Motor neuron (in vitro differentiated cells): ENCODE results near the gene ZNF853. TPM values are rescaled to one million over a fixed set of nuclear protein-coding genes. Genes with fewer than 3 reads are reported as not detected.
"Not testable (repeated sequence)": the region's sequence is repeated elsewhere in the genome, so short reads cannot be mapped to it uniquely, and the experiment has no call there.

Experiments
- ATAC-seq, 8 experiments: fragments of 200-7000 bp; cut with Tn5 transposase; replicated peaks in 6 of 8; 2 replicates each; pipeline ENCODE4 v1.8.0; 2021; ENCODE audit warnings: mild to moderate bottlenecking in 8 of 8, moderate library complexity in 8 of 8
- H3K27ac ChIP-seq, 2 donors: fragments of 250-450 bp; sonication (Bioruptor Pico); 2 replicates each; pipeline ENCODE4 v1.9.0; 2021; ENCODE audit warnings: antibody characterized with exemption in 2 of 2, mild to moderate bottlenecking in 2 of 2, moderate library complexity in 1 of 2
- H3K4me1 ChIP-seq, 2 donors: fragments of 250-450 bp; sonication (Bioruptor Pico); replicated peaks in 1 of 2; 2 replicates each; pipeline ENCODE4 v1.6.1; 2021; ENCODE audit warnings: antibody characterized with exemption in 2 of 2, mild to moderate bottlenecking in 2 of 2, moderate library complexity in 1 of 2
- H3K4me3 ChIP-seq, 5 donors: fragments of 250-450 bp; sonication (Bioruptor Pico); 2 replicates each; pipeline ENCODE4 v1.9.0; 2021; ENCODE audit warnings: antibody characterized with exemption in 5 of 5, mild to moderate bottlenecking in 5 of 5, moderate library complexity in 4 of 5
- WGBS, 10 experiments: fragments of 450-650 bp; shearing (Covaris generic); methylation state at CpG; one replicate each; pipeline ENCODE4 v1.0.0; 2022; 5-methylcytosine and 5-hydroxymethylcytosine counted together
- in situ Hi-C, 9 experiments: fragments of 400-800 bp; cut with MboI; loops; one replicate each; pipeline ENCODE4 v1.15.0; 2021; ENCODE audit warnings: low sequenced_read_pairs in 9 of 9, low pct_unique_long_range_greater_than_20kb in 2 of 9; ENCODE audit not compliant: unreplicated experiment in 9 of 9
- total RNA-seq, 8 experiments: library from RNA; unstranded; fragments of 300-600 nt; gene quantifications; 2 replicates each; pipeline versions ENCODE4 v1.2.3 to v1.2.4, GENCODE V29; 2022

Gene ZNF853
- total RNA-seq, 8 experiments from 2014 or later = 0.15 to 13.3 (median 8.4) TPM

- in situ Hi-C loops = no loop called here
- Histone ChIP-seq H3K4me3 (no peak overlapping the region), H3K27ac (no peak overlapping the region), H3K4me1 (no peaks in the 10 kb centered on the region)
- WGBS, 10 experiments = 95 to 100% (median 97%) methylated on average over 3 to 52 of the region's 146 CpGs; no CpG with 5 or more reads in 5 of the 10 experiments
- no peak for ATAC-seq
Measured at GRCh38 chr7:6653071-6654003, 37.9 kb downstream of the ZNF853 start.

GRCh38 chr7:6654113-6654841 is 38.9 kb downstream of the ZNF853 start:
- Histone ChIP-seq H3K4me1 (peaks cover 0 to 2% of the 10 kb centered on the region in 2 donors), H3K27ac (no peak overlapping the region), H3K4me3 (no peak overlapping the region)
- ATAC-seq = no peak
- 95 to 100% (median 100%) methylated on average over 1 to 17 of the region's 94 CpGs; no CpG with 5 or more reads in 5 of the 10 experiments for WGBS, 10 experiments
- in situ Hi-C loops = no loop called here

DNA sequence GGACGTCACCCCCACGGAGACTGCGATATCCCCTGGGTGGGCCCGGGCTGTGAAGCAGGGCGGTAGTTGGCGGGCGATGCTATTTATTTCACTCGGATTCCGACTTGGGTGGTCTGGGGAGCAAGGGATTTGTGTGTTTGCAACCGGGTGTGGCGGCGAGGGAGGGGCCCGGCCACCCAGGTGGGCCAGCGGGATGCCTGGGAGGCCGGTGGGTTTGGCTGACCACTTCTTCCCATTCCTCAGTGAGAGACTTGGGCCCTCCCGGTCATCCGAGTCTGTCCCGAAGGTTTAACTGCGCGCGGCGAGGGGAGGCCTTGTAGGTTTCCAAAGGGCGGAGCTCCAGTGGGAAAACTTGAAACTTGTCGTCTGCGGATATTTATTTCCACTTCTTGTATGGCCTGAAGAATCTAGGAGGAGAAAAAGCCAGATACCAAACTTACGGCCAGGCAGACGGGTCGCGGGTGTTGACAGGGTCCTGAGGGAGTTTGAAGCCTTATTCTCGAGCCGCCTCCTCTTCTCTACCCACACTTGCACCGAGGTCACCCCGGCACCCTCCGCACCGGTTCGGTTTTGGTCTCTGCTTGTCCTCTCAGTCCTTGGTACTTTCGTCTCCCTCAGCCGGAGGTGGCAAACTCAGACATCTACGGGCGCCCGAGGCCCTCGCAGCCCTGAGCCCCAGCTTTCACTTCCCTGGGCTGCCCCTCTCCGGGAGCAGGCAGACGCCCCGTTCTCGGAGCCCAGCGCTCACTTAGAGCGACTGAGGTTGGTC is 39.6 kb downstream of the ZNF853 start:
- no peak for ATAC-seq
- Histone ChIP-seq H3K4me1 (peaks cover 0 to 3% of the 10 kb centered on the region in 2 donors), H3K4me3 (no peak overlapping the region), H3K27ac (no peak overlapping the region)
- in situ Hi-C loops = no loop called here
- WGBS, 10 experiments = 90 to 100% (median 96%) methylated on average over 6 to 16 of the region's 48 CpGs; no CpG with 5 or more reads in 4 of the 10 experiments

DNA sequence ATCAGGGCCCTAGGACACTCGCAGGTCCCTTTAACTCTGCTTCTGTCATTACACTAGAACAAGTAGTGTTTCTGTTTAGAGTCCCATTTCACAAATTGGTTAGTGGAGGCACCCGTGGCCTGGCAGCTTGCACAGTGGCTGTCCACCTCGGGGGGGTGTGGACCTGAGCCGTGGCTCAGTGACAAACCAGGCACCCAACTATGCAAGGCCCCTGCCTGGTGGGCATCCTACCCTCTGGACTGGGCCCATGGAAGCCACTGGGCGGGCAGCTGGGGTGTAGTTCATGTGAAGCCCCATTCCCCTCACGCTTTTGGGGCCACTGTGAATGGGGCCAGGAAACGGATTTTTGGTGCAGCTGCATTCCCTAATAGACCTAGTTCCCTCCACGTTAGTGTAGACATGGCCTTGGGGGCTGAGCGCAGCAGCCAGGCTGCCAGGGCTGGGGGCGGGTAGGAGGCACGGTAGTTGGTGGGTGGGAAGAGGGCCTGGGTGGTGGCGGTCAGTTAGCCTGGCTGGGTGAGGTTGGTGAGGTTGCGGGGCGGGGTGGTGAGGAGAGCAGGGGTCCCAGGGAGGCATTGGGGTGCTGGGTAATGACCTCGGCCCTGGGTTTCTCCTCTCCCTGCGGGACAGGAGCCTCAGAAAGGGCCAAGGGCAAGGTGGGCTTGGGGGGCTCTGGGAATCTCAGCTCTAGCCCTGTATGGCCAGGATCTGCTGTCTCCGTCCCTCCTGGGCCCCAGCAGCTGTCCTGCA is 40.4 kb downstream of the ZNF853 start:
- no peak for ATAC-seq
- 20 to 100% (median 83%) methylated on average over 1 to 3 of the region's 17 CpGs; no CpG with 5 or more reads in 3 of the 10 experiments for WGBS, 10 experiments
- in situ Hi-C loops = no loop called here
- Histone ChIP-seq H3K27ac (no peak overlapping the region), H3K4me1 (peaks cover 0 to 3% of the 10 kb centered on the region in 2 donors), H3K4me3 (no peak overlapping the region)

DNA sequence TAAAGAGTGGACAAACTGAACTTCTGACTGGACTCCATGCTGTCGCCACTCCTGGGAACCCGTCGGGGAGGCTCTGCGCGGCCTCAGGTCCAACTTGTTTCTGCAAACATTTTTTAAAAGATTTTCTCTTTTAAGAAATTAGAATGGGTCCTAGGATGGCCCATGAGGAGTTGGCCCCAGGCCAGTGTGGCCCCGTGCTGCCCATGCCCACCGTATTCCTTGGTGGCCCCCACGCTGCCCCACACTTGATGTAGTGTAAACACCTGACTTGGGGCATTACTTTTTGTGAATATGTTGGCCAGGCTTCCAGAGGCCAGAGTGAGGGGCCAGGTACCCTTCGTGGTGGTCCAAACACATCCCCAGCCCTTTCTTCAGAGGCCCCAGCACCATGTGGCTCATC is 41.0 kb downstream of the ZNF853 start:
- H3K4me1 ChIP-seq = peaks cover 0 to 3% of the 10 kb centered on the region in 2 donors
- H3K27ac ChIP-seq = no peak overlapping the region
- no peak for ATAC-seq
- in situ Hi-C loops = no loop called here
- WGBS, 10 experiments = 80 to 100% (median 97%) methylated on average over 1 to 9 of the region's 9 CpGs; no CpG with 5 or more reads in 3 of the 10 experiments
- no peak overlapping the region for H3K4me3 ChIP-seq

DNA sequence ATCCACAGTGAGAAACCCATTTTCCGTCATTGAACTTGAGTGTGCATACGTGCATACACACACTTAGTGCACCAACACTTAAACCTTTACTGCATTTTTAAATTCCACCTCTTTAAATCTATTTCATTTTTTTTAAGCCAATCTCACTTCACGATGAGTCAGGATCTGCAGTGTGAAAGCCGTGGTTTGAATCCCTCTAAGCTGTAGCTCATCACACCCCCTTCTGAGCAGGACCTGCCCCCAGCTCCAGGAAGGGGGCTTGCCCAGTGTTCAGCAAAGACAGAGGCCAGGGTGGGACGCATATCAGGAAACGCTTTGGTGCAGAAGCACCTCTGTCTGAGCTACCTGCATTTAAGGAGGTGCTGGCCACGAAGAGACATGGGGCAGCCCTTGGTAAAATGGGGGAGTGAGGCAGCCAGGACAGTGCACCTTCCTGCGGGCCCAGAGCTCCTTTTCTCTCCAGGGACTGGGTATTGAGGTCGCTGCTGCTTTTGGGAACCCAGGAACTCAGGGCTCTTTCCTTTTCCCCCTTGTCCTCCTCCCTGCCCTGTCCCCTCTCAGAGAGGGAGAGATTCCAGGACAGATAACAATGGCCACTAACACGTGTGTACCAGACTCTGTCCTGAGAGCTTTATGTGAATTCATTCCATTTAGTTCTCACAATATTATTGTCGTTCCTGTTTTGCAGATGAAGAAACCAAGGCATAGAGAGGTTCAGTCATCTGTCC is 43.4 kb downstream of the ZNF853 start:
- no peak overlapping the region for H3K27ac ChIP-seq
- in situ Hi-C loops = no loop called here
- H3K4me3 ChIP-seq = no peak overlapping the region
- H3K4me1 ChIP-seq = peaks cover 0 to 3% of the 10 kb centered on the region in 2 donors
- 0 to 67% (median 11%) methylated on average over 1 to 9 of the region's 11 CpGs; no CpG with 5 or more reads in 1 of the 10 experiments for WGBS, 10 experiments
- peak in 4 of 8 experiments; percentile 19 to 60 (median 38) for ATAC-seq

DNA sequence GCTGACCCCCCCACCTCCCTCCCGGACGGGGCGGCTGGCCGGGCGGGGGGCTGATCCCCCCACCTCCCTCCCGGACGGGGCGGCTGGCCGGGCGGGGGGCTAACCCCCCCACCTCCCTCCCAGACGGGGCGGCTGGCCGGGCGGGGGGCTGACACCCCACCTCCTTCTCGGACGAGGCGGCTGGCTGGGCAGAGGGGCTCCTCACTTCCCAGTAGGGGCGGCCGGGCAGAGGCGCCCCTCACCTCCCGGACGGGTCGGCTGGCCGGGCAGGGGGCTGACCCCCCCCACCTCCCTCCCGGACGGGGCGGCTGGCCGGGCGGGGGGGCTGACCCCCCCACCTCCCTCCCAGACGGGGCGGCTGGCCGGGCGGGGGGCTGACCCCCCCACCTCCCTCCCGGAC is 55.4 kb downstream of the ZNF853 start:
- ATAC-seq, H3K27ac ChIP-seq, in situ Hi-C loops, H3K4me1 ChIP-seq, H3K4me3 ChIP-seq: not testable (repeated sequence)
- WGBS, 10 experiments = no CpG with 5 or more reads among the region's 34 CpGs

Other genes starting within 250 kb of the ZNF853 start
- 100 to 1,000 TPM in 4 of 8 experiments, 10 to 100 TPM in 4; 66.7 to 133 (median 97.2) TPM for gene RAC1, start 241.1 kb upstream of the ZNF853 start, total RNA-seq
- gene DAGLB, start 167.7 kb upstream of the ZNF853 start, total RNA-seq = 10 to 100 TPM; 13.3 to 20.6 (median 17.9) TPM
- 100 to 1,000 TPM in 5 of 8 experiments, 10 to 100 TPM in 3; 56.3 to 160 (median 101) TPM for gene KDELR2, start 131.5 kb upstream of the ZNF853 start, total RNA-seq
- gene GRID2IP, start 64.1 kb upstream of the ZNF853 start, total RNA-seq = under 1 TPM in 6 of 8 experiments, not detected in 2; 0.08 to 0.38 (median 0.22) TPM
- 10 to 100 TPM; 39.6 to 69.8 (median 58.8) TPM for gene ZDHHC4, start 38.2 kb upstream of the ZNF853 start, total RNA-seq
- gene INTS15, start 25.6 kb upstream of the ZNF853 start, total RNA-seq = 10 to 100 TPM; 11.9 to 22.2 (median 16.6) TPM
- 10 to 100 TPM in 7 of 8 experiments, 1 to 10 TPM in 1; 6.2 to 16.8 (median 12.4) TPM for gene ZNF316, start 21.7 kb downstream of the ZNF853 start, total RNA-seq
- 10 to 100 TPM; 12.5 to 31.7 (median 24.1) TPM for gene ZNF12, start 91.3 kb downstream of the ZNF853 start, total RNA-seq
- 1 to 10 TPM in 3 of 8 experiments, under 1 TPM in 5; 0.46 to 5.1 (median 0.79) TPM for gene RSPH10B2, start 138.5 kb downstream of the ZNF853 start, total RNA-seq
- 100 to 1,000 TPM in 1 of 8 experiments, 10 to 100 TPM in 7; 34.8 to 107 (median 55.2) TPM for gene CCZ1B, start 210.7 kb downstream of the ZNF853 start, total RNA-seq